Measurements from ENCODE around the gene SERINC2. TPM values are rescaled to one million over a fixed set of nuclear protein-coding genes. Genes with fewer than 3 reads are reported as not detected.
"Not testable (repeated sequence)": the region's sequence is repeated elsewhere in the genome, so short reads cannot be mapped to it uniquely, and the experiment has no call there.

SERINC2 gene
- total and polyA plus RNA-seq, 2 of the 8 experiments (the other 6 are each of a cell fraction or from before 2014, with no cell fraction given): 31.4 to 60.0 TPM

DNA sequence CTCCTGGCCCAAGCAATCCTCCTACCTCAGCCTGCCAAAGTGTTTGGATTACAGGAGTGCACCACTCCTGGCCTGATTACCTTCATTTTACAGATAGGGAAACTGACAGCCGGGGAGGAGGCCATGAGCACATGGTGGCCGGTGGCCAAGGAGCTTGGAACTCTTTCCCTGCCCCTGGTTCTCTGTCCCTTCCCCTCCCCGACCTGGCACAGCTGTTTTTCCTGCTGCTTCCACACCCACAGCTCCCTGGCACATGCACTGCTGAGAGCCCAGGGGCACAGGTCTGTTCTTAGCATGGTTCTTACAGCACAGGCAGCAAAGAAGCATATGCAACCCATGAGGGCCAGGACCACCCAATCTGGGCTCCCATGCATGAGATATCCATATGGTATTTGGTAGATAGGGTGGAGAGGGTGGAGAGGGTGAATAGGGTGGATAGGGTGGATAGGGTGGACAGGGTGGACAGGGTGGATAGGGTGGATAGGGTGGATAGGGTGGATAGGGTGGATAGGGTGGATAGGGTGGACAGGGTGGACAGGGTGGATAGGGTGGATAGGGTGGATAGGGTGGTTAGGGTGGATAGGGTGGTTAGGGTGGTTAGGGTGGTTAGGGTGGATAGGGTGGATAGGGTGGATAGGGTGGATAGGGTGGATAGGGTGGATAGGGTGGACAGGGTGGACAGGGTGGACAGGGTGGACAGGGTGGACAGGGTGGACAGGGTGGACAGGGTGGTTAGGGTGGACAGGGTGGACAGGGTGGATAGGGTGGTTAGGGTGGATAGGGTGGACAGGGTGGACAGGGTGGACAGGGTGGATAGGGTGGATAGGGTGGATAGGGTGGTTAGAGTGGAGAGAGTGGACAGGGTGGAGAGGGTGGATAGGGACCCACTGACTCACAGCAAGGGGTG lies 18.6 kb downstream of the SERINC2 start:
- FAIRE-seq; H4K8ac ChIP-seq (ENCODE audit: extremely low read depth, insufficient read depth, low read length); H3K27me3 ChIP-seq (replicated peaks in 1 of 4; ENCODE audit: control insufficient read depth in 3 of 4, extremely low read depth in 1 of 4, insufficient read depth in 3 of 4, low read length in 3 of 4); DNase-seq (ENCODE audit: low read depth in 1 of 2, low spot score in 2 of 2); H3K79me2 ChIP-seq (ENCODE audit: control insufficient read depth in 1 of 2, insufficient read depth in 2 of 2, low read length in 2 of 2); H3K14ac ChIP-seq (ENCODE audit: insufficient read length); H3K9ac ChIP-seq (replicated peaks in 1 of 4; ENCODE audit: extremely low read depth in 1 of 4, low read depth in 3 of 4, low read length in 3 of 4); H2BK120ac ChIP-seq (replicated peaks; ENCODE audit: low read depth, low read length); H3K27ac ChIP-seq (ENCODE audit: low read depth, low read length); H4K20me1 ChIP-seq (replicated peaks in 1 of 2; ENCODE audit: control insufficient read depth in 1 of 2, insufficient read depth in 2 of 2, low read length in 2 of 2); H3K4me2 ChIP-seq (ENCODE audit: insufficient read depth in 1 of 2, low read depth in 2 of 2, low read length in 2 of 2); H3K9me3 ChIP-seq (ENCODE audit: insufficient read depth in 2 of 2, low read depth in 1 of 2, low read length in 1 of 2); H3K4me1 ChIP-seq (replicated peaks in 1 of 4; ENCODE audit: control insufficient read depth in 3 of 4, insufficient read depth in 4 of 4, low read length in 3 of 4); H2AK5ac ChIP-seq (ENCODE audit: low read depth, low read length); H2AFZ ChIP-seq (ENCODE audit: low read length); H3K79me1 ChIP-seq (ENCODE audit: low read depth, low read length); H2BK15ac ChIP-seq (ENCODE audit: low read length); H3K18ac ChIP-seq (ENCODE audit: extremely low read depth, low read length); H3K23me2 ChIP-seq (ENCODE audit: low read depth, low read length); H3K4me3 ChIP-seq (ENCODE audit: extremely low read depth in 1 of 4, insufficient read depth in 2 of 4, low read depth in 3 of 4, low read length in 4 of 4); H3K23ac ChIP-seq (ENCODE audit: insufficient read length); H2BK5ac ChIP-seq (ENCODE audit: low read depth, low read length); H2BK20ac ChIP-seq (ENCODE audit: low read length); H3K4ac ChIP-seq (replicated peaks; ENCODE audit: insufficient read length, low read depth, low read length); H2BK12ac ChIP-seq (ENCODE audit: low read depth, low read length); H4K91ac ChIP-seq (replicated peaks; ENCODE audit: insufficient read length, low read length); H4K5ac ChIP-seq (ENCODE audit: insufficient read length, low read depth, low read length): not testable (repeated sequence)
- peak overlapping the region; percentile 64 for H3K56ac ChIP-seq (replicated peaks; ENCODE audit: insufficient read length, low read depth, low read length)
- ChIA-PET CTCF (ENCODE audit: partially characterized antibody) (interaction anchor here (0.6 to 4.5 kb wide), 5 partner anchors 10 to 246 kb away, joined by 3 to 37 read pairs (median 3); no protein-coding TSS in a partner anchor), POLR2A (ENCODE audit: partially characterized antibody) (interaction anchor here (1.4 kb wide), 1 partner anchor 18 kb away, joined by 3 read pairs; no protein-coding TSS in a partner anchor)
- H3K36me3 ChIP-seq (ENCODE audit: control insufficient read depth in 2 of 4, insufficient read depth in 4 of 4, low read length in 3 of 4): peaks cover 0 to 14% (median 4%) of the 10 kb centered on the region in 4 experiments; a peak in 3 of 8 replicates
- WGBS, 2 experiments (ENCODE audit: extremely low coverage in 1 of 2, insufficient coverage in 1 of 2, insufficient read length in 1 of 2, insufficient replicate concordance in 2 of 2, low coverage in 1 of 2, low lambda C conversion rate in 2 of 2, missing lambda C conversion rate in 1 of 2): 97% methylated on average over 3 of the region's 3 CpGs; no CpG with 5 or more reads in 1 of the 2 experiments
